LNCaP clone FGC (cell line): Measurements from ENCODE around the gene ATP2B2.
"Not testable (repeated sequence)": the region's sequence is repeated elsewhere in the genome, so short reads cannot be mapped to it uniquely, and the experiment has no call there.

Experiments used
- DNase-seq: peaks from one replicate; pipeline ENCODE4 v3.0.0-alpha.2; 2011; ENCODE audit warnings: low read depth
- H3K4me3 ChIP-seq: 2 replicates; pipeline ENCODE4 v1.5.1; 2011; ENCODE audit warnings: mild to moderate bottlenecking, low read depth, low read length, control low read depth
- CTCF ChIP-seq: IDR thresholded peaks from 2 replicates; pipeline ENCODE4 v1.5.1; 2012; ENCODE audit warnings: mild to moderate bottlenecking; ENCODE audit not compliant: control insufficient read depth, insufficient read depth; ENCODE audit errors: extremely low read depth

ATP2B2 gene

GRCh38 chr3:10382892-10383849 lies 122.2 kb downstream of the ATP2B2 start:
- TF ChIP-seq CTCF, result no peak
- DNase-seq, result no peak

GRCh38 chr3:10382445-10382844 lies 122.9 kb downstream of the ATP2B2 start:
- H3K4me3 ChIP-seq, DNase-seq: not testable (repeated sequence)

More at GRCh38 chr3:10382892-10383849, 122.2 kb downstream of the ATP2B2 start:
- no peak overlapping the region for H3K4me3 ChIP-seq

GRCh38 chr3:10381336-10381735 lies 124.0 kb downstream of the ATP2B2 start:
- DNase-seq, result no peak
- H3K4me3 ChIP-seq, result no peak overlapping the region
- no peak for TF ChIP-seq CTCF

- no peak overlapping the region for H3K4me3 ChIP-seq
- no peak for DNase-seq
- no peak for TF ChIP-seq CTCF
Observed at GRCh38 chr3:10380906-10381305, 124.5 kb downstream of the ATP2B2 start.

- H3K4me3 ChIP-seq, result no peak overlapping the region
- TF ChIP-seq CTCF, result no peak
Observed at GRCh38 chr3:10379961-10380360, 125.4 kb downstream of the ATP2B2 start.

GRCh38 chr3:10379161-10379560 lies 126.2 kb downstream of the ATP2B2 start:
- no peak for DNase-seq
- H3K4me3 ChIP-seq, result no peak overlapping the region
- TF ChIP-seq CTCF, result no peak

More at GRCh38 chr3:10379961-10380360, 125.4 kb downstream of the ATP2B2 start:
- no peak for DNase-seq

- no peak for DNase-seq
- H3K4me3 ChIP-seq, result no peak overlapping the region
- no peak for TF ChIP-seq CTCF
Observed at GRCh38 chr3:10378742-10379141, 126.6 kb downstream of the ATP2B2 start.
